ENCODE results near the gene OXCT1. TPM values are rescaled to one million over a fixed set of nuclear protein-coding genes. Genes with fewer than 3 reads are reported as not detected.

Gene OXCT1
- total RNA-seq, 1 donor from 2014 or later: 24.7 TPM

GRCh38 chr5:41842777-41843176 is 27.4 kb downstream of the OXCT1 start:
- no peaks in the 10 kb centered on the region for H3K4me1 Mint-ChIP-seq (ENCODE audit: low read depth, unreplicated experiment)
- no peaks in the 10 kb centered on the region for H3K36me3 Mint-ChIP-seq (ENCODE audit: unreplicated experiment)
- no peak for TF ChIP-seq CTCF (IDR thresholded peaks at IDR 0.05; ENCODE audit: partially characterized antibody, unreplicated experiment)
- no peak for DNase-seq
- H3K9me3 Mint-ChIP-seq (ENCODE audit: unreplicated experiment): no peaks in the 10 kb centered on the region
- no peak overlapping the region for H3K4me3 Mint-ChIP-seq (ENCODE audit: unreplicated experiment)
- no peaks in the 10 kb centered on the region for H3K27me3 Mint-ChIP-seq (ENCODE audit: unreplicated experiment)
- H3K27ac Mint-ChIP-seq (ENCODE audit: unreplicated experiment): no peak overlapping the region

- H3K4me1 Mint-ChIP-seq (ENCODE audit: low read depth, unreplicated experiment): no peaks in the 10 kb centered on the region
- H3K36me3 Mint-ChIP-seq (ENCODE audit: unreplicated experiment): no peaks in the 10 kb centered on the region
- no peak overlapping the region for H3K27ac Mint-ChIP-seq (ENCODE audit: unreplicated experiment)
- no peaks in the 10 kb centered on the region for H3K9me3 Mint-ChIP-seq (ENCODE audit: unreplicated experiment)
- H3K27me3 Mint-ChIP-seq (ENCODE audit: unreplicated experiment): peaks cover 1% of the 10 kb centered on the region
- DNase-seq: no peak
- no peak overlapping the region for H3K4me3 Mint-ChIP-seq (ENCODE audit: unreplicated experiment)
- TF ChIP-seq CTCF (IDR thresholded peaks at IDR 0.05; ENCODE audit: partially characterized antibody, unreplicated experiment): no peak
These were observed 28.9 kb downstream of the OXCT1 start for GRCh38 chr5:41841325-41841724.

- TF ChIP-seq CTCF (IDR thresholded peaks at IDR 0.05; ENCODE audit: partially characterized antibody, unreplicated experiment): no peak
- Mint-ChIP-seq H3K4me3 (ENCODE audit: unreplicated experiment) (no peak overlapping the region), H3K27me3 (ENCODE audit: unreplicated experiment) (peaks cover 1% of the 10 kb centered on the region), H3K4me1 (ENCODE audit: low read depth, unreplicated experiment) (no peaks in the 10 kb centered on the region), H3K36me3 (ENCODE audit: unreplicated experiment) (no peaks in the 10 kb centered on the region), H3K27ac (ENCODE audit: unreplicated experiment) (no peak overlapping the region), H3K9me3 (ENCODE audit: unreplicated experiment) (no peaks in the 10 kb centered on the region)
- no peak for DNase-seq
These were observed 30.0 kb downstream of the OXCT1 start for GRCh38 chr5:41840251-41840650.

- no peak for TF ChIP-seq CTCF (IDR thresholded peaks at IDR 0.05; ENCODE audit: partially characterized antibody, unreplicated experiment)
- DNase-seq: no peak
- no peaks in the 10 kb centered on the region for H3K9me3 Mint-ChIP-seq (ENCODE audit: unreplicated experiment)
- H3K36me3 Mint-ChIP-seq (ENCODE audit: unreplicated experiment): no peaks in the 10 kb centered on the region
- no peak overlapping the region for H3K27ac Mint-ChIP-seq (ENCODE audit: unreplicated experiment)
- H3K4me3 Mint-ChIP-seq (ENCODE audit: unreplicated experiment): no peak overlapping the region
- H3K4me1 Mint-ChIP-seq (ENCODE audit: low read depth, unreplicated experiment): peaks cover 6% of the 10 kb centered on the region
- H3K27me3 Mint-ChIP-seq (ENCODE audit: unreplicated experiment): peaks cover 1% of the 10 kb centered on the region
These were observed 32.4 kb downstream of the OXCT1 start for GRCh38 chr5:41837793-41838192.

- peaks cover 1% of the 10 kb centered on the region for H3K27me3 Mint-ChIP-seq (ENCODE audit: unreplicated experiment)
- H3K9me3 Mint-ChIP-seq (ENCODE audit: unreplicated experiment): no peaks in the 10 kb centered on the region
- H3K4me3 Mint-ChIP-seq (ENCODE audit: unreplicated experiment): no peak overlapping the region
- peaks cover 6% of the 10 kb centered on the region for H3K4me1 Mint-ChIP-seq (ENCODE audit: low read depth, unreplicated experiment)
- TF ChIP-seq CTCF (IDR thresholded peaks at IDR 0.05; ENCODE audit: partially characterized antibody, unreplicated experiment): no peak
- peak overlapping the region; percentile 17 for H3K27ac Mint-ChIP-seq (ENCODE audit: unreplicated experiment)
- peak; percentile 33 for DNase-seq
- no peaks in the 10 kb centered on the region for H3K36me3 Mint-ChIP-seq (ENCODE audit: unreplicated experiment)
These were observed 34.6 kb downstream of the OXCT1 start for GRCh38 chr5:41835645-41836044.

All from glutamatergic neuron (in vitro differentiated cells).